Activated CD8-positive, alpha-beta memory T cell treated with anti-CD3 and anti-CD28 coated beads for 36 hours (primary cell): ENCODE measurements around the gene ARFGEF2. TPM values are rescaled to one million over a fixed set of nuclear protein-coding genes. Genes with fewer than 3 reads are reported as not detected.
"Not testable (repeated sequence)": the region's sequence is repeated elsewhere in the genome, so short reads cannot be mapped to it uniquely, and the experiment has no call there.

Experiments used
- CTCF ChIA-PET: fragments of 350-600 bp; sonication (Branson Sonifier 250); formaldehyde crosslinking; loops from one replicate; lab custom pipeline; 2021; ENCODE audit warnings: antibody characterized with exemption; lab: Charles Lee
- POLR2A ChIA-PET: fragments of 350-600 bp; sonication (Branson Sonifier 250); formaldehyde crosslinking; loops from one replicate; lab custom pipeline; 2021; ENCODE audit warnings: antibody characterized with exemption; lab: Charles Lee
- total RNA-seq, 2 experiments: library from RNA; stranded (reverse); gene quantifications; one replicate each; pipeline ENCODE4 v1.2.3, GENCODE V29; 2021

Gene ARFGEF2
- total RNA-seq, 2 experiments from 2014 or later, result 34.2 to 35.3 TPM

DNA sequence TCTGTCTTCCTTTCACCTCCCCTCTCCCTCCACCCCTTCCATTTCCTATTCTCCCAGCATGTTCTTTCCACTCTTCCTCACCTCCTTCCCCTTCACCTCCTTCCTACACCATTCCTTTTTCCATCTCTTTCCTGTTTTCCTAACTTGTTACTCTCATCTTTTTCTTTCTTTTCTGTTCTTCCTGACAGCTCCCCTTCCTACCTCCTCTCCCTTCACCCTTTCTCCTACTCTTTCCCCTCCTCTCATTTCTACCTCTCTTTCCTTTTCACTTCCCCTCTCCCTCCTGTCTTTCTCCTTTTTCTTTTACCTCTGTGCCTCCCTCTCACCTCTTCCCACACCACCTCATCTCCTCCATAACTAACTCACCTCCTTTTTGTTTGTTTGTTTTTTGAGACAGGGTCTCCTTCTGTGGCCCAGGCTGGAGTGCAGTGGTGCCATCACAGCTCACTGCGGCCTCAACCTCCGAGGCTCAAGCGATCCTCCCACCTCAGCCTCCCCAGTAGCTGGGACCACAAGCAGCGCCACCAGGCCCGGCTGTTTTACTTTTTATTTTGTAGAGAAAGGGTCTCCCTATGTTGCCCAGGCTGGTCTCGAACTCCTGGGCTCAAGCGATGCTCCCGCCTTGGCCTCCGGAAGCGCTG lies 864 bp upstream of the ARFGEF2 start:
- ChIA-PET POLR2A (interaction anchor here (0.7 kb wide), 1 partner anchor 117 kb away, joined by 3 read pairs; no protein-coding TSS in a partner anchor), CTCF (interaction anchor here (0.9 to 1.8 kb wide), 3 partner anchors 16 to 263 kb away, joined by 3 to 6 read pairs (median 3); no protein-coding TSS in a partner anchor)

DNA sequence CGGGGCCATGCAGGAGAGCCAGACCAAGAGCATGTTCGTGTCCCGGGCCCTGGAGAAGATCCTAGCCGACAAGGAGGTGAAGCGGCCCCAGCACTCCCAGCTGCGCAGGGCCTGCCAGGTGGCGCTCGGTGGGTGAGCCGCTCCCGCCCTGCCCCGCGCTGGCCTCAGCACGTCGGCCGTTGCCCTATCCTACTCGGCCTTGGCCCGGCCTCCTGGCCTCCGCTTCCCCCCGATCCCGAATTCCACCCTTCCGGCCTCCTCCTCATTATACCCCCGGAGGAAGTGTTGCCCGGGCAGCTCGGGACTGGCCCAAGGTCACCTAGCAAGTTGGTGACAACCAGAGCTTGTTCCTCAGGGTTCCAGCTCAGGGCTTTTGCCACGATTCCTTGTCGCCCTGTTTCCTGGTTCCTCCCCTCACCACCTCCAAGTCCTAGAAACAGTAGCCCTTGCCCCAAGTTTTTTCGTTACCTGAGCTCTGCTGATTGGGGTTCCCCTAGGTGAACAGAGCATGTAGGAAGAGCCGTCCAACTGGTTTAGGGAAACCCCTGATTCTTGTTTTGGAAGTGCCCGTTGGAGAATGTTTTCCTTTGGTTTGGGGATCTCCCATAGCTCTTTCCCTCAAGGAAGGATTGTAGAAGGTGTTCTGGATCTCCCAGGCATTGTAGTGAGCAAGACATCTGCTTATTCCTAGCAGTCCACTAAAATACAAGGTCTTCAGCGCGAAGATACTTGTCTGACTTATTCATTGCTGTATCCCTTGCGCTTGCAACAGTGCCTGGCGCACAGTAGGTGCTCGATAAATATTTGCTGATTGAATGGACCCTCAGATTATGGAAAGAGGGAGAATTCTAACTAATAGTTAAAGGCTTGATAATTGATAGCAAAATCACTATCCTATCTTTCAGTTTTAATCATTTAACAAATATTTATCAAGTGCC lies 641 bp downstream of the ARFGEF2 start:
- ChIA-PET POLR2A (interaction anchor here (0.6 to 0.8 kb wide), 4 partner anchors 16 to 357 kb away, joined by 3 to 13 read pairs (median 4); no protein-coding TSS in a partner anchor), CTCF (interaction anchor here (1.0 kb wide), 1 partner anchor 12 kb away, joined by 3 read pairs; no protein-coding TSS in a partner anchor)

DNA sequence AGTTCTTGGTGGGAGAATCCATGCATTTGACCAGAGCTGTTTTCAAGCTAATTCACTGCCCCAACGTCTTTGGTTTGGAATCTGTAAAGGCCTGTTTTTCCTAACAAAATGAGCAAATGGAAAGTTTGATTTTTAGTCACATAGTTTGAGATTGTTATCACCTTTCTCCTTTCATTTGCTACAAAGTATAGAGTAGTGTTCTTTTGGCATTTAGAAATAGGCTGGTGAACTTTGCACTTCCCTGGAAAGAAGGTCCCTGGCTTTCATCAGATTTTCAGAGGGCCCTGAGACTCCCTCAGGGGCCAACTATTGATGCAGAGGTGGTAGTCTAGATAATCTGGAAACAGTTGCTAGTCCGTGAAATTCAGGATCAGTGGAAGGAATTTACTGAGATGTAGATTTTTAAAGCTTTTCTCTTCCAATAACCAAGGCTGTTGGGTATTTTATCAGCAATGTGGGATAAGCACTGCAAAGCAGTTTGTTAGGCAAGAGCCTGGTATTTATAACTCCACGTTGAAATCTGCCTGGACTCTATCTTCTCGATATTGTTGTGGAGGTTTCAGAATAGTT lies 1.7 kb downstream of the ARFGEF2 start:
- POLR2A ChIA-PET, result no interaction called here

DNA sequence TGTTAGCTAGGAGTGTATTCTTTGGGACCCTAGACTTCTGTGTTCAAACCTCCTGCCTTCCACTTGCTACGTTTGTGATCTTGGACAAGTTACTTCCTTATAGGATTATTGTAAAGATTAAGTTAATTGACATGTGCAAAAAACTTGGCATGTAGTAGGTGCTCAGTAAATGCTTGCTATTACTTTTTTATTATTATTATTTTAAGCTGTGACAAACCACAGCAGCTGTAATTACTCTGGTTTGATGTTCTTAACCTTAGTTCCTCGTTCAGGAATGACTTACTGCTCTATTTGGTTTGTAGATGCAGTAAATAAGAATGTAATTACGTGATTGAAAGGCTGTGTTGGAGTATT lies 3.2 kb downstream of the ARFGEF2 start:
- CTCF ChIA-PET, result no interaction called here
- POLR2A ChIA-PET, result no interaction called here

More for the DNA sequence above, 1.7 kb downstream of the ARFGEF2 start:
- CTCF ChIA-PET, result no interaction called here

DNA sequence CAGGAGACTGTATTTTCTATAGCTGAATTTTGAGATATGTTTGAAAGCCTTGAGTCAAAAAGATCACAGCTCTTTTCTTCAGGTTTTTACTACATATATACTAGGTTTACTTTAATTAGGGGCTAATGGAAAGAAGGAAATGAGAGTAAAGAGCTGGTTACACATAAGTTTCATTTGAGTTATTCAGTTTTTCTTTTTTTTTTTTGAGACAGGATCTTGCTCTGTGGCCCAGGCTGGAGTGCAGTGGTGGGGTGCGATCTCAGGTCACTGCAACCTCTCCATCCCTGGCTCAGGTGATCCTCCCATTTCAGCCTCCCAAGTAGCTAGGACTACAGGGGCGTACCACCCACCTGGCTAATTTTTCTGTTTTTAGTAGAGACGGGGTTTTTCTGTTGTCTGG lies 4.8 kb downstream of the ARFGEF2 start:
- POLR2A ChIA-PET, result interaction anchor here (0.6 to 0.7 kb wide), 2 partner anchors 18 to 1827 kb away, joined by 3 read pairs; no protein-coding TSS in a partner anchor
- CTCF ChIA-PET, result no interaction called here

DNA sequence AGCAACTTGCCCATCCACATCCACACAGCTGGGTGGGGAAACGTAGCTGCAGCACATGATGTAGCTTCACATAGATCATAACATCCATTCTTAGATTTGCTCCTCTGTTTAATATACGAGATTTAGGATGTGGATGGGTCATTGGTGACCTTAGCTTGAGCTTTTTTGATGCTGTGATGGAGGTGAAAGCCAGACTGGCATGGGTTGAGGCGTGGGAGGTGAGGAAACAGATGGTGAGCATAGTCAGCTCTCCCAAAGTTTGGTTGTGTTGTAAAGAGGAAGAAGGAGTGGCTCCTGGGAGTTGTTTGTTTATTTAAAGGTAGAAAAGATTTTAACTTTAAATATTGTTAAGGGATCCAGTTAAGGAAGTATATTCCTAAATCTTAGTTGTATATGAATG lies 5.3 kb downstream of the ARFGEF2 start:
- ChIA-PET CTCF (no interaction called here), POLR2A (interaction anchor here (0.6 to 0.7 kb wide), 2 partner anchors 19 to 1826 kb away, joined by 3 read pairs; no protein-coding TSS in a partner anchor)

DNA sequence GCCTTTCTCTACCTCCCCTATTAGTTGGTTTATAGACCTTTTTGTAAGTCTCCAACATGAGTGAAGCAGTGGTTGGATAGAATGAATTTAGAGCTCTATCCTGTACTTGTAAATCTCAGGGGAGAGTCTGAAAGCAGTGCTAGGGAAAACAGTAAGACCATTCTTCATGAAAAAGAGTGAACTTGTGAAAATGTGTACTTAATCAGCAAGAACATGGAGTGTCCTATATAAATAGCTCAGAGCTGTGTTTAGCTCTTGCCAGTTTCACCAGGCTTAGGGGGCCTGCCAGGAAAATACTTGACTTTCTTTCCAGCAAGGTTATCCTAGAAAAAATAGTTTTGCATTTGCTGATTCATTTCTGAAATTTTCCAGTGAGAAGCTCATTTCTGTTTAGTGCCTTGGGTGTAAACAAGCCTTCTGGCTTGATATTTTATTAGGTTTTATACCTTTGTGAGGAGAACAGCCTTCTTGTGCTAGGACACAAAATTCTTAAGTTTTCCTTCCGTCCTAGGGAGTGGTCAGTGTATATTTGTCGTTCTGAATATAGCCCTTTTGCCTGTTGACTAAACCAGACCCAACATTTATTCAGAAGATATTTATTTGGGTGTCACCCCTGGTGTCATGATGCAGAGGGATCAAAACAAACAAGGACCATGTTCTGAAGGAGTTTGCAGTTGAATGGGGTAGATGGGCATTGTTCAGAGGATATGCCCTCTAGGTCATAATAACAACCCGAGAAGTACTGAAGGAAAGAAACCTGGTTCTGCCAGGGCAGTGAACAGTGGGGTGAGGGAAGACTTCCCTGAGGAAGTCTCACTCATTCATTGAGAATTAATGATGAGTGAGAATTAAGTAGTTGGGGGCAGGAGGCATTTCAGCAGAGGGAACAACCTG lies 7.6 kb downstream of the ARFGEF2 start:
- ChIA-PET POLR2A (no interaction called here), CTCF (no interaction called here)

DNA sequence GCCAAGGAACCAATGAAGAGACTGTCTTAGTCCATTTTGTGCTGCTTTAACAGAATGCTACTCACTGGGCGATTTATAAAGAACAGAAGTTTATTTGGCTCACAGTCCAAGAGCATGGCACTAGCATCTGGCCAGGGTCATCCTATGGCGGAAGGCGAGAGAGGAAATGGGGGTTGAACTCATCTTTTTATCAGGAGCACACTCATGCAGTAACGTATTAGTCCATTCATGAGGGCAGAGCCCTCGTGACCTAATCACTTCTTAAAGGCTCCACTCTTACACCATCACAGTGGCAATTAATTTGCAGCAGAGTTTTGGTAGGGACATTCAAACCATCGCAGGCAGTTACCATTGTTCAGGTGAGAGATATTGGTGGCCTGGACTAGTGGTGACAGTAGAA lies 8.5 kb downstream of the ARFGEF2 start:
- ChIA-PET CTCF (no interaction called here), POLR2A (no interaction called here)

DNA sequence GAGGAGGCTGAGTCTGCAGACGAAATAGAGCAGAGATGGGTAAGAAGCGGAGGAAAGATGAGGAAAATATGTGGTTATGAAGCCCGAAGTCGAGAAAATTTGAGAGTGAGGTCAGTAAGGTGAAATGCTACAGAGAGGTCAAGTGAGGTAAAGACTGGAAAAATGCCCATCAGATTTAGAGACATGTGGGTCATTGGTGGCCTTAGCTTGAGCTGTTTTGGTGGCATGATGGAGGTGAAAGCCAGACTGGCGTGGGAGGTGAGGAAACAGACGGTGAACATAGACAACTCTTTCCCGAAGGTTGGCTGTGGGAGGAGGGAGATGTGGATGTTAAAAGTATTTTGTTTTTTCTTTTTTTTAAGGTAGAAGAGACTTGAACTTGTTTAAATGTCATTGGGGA lies 9.4 kb downstream of the ARFGEF2 start:
- ChIA-PET POLR2A (no interaction called here), CTCF (no interaction called here)

DNA sequence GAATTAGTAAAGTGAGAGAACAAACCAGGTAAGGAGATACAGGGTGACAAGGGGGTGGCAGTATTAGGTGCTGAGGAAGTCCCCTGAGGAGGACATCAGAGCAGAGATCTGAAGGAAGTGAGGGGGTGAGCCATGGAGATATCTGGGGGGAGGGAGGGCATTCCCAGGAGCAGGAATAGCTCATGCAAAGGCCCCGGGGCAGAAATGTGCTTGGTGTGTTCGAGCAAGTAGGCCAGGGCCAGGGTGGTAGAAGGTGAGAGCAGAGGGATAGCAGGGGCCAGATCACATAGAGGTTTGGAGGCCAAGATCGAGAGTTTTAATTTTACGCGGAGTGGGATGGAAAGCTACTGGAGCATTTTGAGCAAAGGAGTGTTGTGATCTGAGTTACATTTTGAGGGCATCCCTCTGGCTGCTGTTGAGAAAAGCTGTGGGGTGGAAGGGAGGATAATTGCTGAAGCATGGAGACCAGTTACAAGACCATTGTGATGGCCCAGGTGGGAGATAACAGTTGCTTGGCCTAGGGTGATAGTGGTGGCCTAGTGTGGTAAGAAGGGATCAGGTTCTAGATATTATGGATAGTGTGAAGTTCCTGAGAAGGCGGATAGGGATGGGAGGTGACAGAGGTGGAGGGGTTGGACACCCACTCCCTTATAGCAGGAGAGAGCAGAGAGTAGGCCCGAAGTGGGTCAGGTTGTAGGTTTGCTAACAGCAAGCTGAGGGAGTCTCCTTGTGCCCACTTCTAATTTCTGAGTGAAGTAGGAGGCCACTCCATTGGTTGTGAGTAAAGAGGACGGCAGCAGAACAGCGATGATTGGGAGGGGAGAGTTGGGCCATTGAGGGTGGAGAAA lies 10.2 kb downstream of the ARFGEF2 start:
- POLR2A ChIA-PET, result no interaction called here
- CTCF ChIA-PET, result no interaction called here

DNA sequence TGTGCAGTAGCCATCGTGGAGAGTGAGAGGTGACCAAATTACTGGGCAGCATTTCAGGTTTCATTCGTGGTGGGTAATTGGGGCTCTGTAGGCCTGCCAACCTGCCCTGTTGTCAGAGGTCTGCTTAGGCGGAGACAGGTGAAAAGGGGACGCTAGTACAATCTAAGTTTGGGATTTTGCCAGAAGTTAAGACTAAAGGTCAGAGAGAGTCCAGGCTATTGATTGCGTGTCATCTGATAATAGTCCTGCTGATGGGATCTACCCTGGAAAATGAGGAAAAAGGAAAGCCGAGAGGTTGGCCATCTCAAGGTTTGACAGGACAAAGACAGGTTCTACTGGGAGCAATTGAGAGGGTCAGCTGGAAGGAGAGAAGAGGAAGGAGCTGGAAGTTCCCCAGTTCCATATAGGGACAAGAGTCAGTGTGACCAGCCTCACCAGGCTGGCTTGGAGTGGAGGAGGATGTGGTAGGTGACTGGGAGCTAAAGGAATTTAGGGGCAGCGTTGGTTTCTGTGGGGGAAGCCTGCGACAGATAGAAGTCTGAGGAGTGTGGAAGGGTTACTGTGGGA lies 10.9 kb downstream of the ARFGEF2 start:
- ChIA-PET POLR2A (no interaction called here), CTCF (no interaction called here)

DNA sequence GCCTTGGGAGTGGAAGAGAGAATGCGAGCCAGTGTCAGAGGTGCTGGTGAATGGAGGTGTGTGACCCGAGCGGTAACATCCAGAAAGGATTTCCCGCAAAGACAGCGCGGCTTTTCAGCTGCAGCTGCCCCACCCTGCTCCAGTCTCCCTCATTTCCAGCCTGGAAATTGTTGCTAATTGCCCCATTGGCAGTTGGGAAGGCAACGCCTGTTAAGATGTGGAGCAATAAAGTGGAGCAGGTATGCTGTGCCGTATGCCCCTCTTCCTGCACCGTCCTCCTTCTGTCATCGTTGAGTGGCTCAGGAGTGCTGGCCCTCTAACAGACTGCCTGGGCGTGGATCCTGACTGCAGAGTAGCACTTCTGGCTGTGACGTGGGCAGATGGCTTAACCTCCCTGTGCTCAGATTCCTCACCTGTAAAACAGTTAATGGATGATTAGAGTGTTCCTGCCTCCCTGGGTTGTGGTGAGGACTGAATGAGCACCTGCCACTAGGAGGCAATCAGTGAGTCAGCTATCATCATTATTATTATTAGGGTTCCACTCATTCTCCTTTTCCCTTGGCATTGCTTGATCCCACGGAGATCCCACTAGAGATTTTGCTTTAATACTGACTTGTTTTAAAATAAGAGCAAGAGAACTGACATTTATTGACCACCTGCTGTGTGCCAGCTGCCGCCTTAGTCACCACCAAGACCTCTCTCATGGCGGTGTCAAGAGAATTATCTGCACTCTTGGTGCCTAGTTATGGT lies 11.7 kb downstream of the ARFGEF2 start:
- POLR2A ChIA-PET, result no interaction called here
- CTCF ChIA-PET, result no interaction called here

DNA sequence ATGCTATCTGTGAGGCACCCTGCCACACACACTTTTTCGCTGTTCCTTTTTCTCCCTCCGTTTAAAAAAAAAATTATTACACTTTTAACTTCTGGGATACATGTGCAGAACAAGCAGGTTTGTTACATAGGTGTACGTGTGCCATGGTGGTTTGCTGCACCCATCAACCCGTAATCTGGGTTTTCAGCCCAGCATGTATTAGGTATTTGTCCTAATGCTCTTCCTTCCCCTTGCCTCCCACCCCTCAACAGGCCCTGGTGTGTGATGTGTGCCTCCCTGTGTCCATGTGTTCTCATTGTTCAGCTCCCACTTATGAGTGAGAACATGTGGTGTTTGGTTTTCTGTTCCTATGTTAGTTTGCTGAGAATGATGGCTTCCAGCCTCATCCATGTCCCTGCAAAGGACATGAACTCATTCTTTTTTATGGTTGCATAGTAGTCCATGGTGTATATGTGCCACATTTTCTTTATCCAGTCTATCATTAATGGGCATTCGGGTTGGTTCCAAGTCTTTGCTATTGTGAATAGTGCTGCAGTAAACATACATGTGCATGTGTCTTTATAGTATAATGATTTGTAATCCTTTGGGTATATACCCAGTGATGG lies 12.9 kb downstream of the ARFGEF2 start:
- POLR2A ChIA-PET, result not testable (repeated sequence)

DNA sequence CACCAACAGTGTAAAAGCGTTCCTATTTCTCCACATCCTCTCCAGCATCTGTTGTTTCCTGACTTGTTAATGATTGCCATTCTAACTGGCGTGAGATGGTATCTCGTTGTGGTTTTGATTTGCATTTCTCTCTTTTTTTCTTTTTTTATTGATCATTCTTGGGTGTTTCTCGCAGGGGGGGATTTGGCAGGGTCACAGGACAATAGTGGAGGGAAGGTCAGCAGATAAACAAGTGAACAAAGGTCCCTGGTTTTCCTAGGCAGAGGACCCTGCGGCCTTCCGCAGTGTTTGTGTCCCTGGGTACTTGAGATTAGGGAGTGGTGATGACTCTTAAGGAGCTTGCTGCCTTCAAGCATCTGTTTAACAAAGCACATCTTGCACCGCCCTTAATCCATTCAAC lies 13.5 kb downstream of the ARFGEF2 start:
- CTCF ChIA-PET, POLR2A ChIA-PET: not testable (repeated sequence)

More for the DNA sequence above, 12.9 kb downstream of the ARFGEF2 start:
- CTCF ChIA-PET, result not testable (repeated sequence)

DNA sequence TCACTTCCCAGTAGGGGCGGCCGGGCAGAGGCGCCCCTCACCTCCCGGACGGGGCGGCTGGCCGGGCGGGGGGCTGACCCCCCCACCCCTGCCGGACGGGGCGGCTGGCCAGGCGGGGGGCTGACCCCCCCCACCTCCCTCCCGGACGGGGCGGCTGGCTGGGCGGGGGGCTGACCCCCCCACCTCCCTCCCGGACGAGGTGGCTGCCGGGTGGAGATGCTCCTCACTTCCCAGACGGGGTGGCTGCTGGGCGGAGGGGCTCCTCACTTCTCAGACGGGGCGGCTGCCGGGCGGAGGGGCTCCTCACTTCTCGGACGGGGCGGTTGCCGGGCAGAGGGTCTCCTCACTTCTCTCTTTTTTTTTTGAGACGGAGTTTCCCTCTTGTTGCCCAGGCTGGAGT lies 14.7 kb downstream of the ARFGEF2 start:
- CTCF ChIA-PET, POLR2A ChIA-PET: not testable (repeated sequence)

DNA sequence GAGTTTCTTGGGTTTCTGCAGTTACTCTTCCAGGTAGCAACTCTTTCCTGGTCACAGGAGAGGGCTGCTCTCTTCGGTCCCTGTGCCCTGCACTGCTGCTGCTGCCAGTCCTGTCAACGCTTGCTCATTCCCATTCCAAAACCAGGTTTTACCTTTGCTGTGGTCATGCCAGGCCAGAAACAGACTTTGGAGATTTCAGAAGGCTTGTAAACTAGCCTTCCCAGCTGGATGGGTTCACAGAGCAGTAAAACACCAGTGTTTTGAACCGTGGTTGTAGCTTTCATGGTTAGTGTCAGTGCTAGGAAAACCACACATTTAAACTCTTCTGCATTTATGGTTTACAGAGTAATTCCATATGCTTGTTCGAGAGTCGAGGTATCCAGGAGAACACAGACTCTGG lies 16.2 kb downstream of the ARFGEF2 start:
- CTCF ChIA-PET, result no interaction called here
- POLR2A ChIA-PET, result interaction anchor here (0.6 kb wide), 1 partner anchor 16 kb away, joined by 3 read pairs; no protein-coding TSS in a partner anchor

DNA sequence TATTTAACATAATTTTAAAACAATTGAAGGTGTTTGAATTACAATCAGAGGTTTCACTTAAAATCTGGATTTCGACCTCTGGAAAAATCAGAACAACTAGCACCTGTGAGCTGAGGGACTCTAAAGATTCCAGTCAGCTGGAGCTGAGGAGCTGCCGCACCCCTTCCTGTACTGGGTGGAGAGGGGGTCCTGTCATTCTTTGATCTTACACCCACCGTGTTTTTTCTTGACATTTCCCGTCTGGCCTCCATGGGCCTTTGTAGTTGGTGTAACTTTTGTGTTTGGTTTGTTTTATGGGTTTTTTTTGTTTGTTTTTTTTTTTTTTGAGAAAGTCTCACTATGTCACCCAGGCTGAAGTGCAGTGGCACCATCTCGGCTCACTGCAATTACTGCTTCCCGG lies 17.2 kb downstream of the ARFGEF2 start:
- ChIA-PET CTCF (no interaction called here), POLR2A (no interaction called here)
